ENCODE results near the gene UNK. TPM values are rescaled to one million over a fixed set of nuclear protein-coding genes. Genes with fewer than 3 reads are reported as not detected.
A peak's percentile ranks its signal among the peaks of the same experiment; 100 is the strongest.

The UNK gene
- total and polyA plus RNA-seq, 2 of the 13 experiments (the other 11 are each of a cell fraction or from before 2014, with no cell fraction given), result 31.6 to 33.0 TPM

DNA sequence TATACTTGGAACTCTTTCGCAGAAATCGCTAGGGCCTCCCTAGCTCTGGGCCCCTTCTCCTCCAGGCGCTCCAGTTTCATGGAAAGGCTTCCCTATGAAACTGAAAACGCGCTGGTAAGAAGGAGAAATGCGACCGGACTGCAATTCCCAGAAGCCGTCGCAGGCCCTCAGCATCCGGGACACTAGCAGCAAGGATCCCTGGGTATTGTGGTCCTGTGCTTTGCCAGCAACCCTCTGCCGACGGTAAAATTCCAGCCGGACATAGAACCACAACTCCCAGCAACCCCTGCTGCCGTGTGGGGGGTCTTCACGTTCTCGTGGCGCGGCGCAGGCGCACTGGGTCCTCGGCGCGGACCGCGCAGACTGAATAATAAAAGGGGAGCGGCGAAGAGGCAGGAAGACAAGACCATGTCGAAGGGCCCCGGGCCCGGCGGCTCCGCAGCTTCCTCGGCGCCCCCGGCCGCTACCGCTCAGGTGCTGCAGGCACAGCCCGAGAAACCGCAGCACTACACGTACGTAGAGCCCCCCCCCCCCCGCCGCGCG lies at the start of gene UNK (continued):
- TF ChIP-seq, protein P1, sequence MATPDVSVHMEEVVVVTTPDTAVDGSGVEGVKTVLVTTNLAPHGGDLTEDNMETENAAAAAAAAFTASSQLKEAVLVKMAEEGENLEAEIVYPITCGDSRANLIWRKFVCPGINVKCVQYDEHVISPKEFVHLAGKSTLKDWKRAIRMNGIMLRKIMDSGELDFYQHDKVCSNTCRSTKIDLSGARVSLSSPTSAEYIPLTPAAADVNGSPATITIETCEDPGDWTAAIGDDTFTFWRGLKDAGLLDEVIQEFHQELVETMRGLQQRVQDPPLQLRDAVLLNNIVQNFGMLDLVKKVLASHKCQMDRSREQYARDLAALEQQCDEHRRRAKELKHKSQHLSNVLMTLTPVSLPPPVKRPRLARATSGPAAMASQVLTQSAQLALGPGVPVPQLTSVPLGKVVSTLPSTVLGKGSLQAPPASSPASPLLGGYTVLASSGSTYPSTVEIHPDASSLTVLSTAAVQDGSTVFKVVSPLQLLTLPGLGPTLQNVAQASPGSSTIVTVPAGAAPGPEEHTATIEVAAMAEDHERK (CRISPR knock-in tag; IDR thresholded peaks at IDR 0.05; ENCODE audit: low read depth), result peak; percentile 95
- TF ChIP-seq SIX1 (CRISPR knock-in tag; IDR thresholded peaks at IDR 0.05; ENCODE audit: borderline replicate concordance), result peak; percentile 92
- no peak for TF ChIP-seq SOX13 (IDR thresholded peaks at IDR 0.05)
- TF ChIP-seq SOX13 (CRISPR knock-in tag; conservative IDR thresholded peaks at IDR 0.05 in 1 of 2, IDR thresholded peaks at IDR 0.05 in 1 of 2), result peak in 1 of 2 experiments; percentile 10; a peak in 1 of 4 replicates
- TF ChIP-seq SP4 (CRISPR knock-in tag; IDR thresholded peaks at IDR 0.05), result peak; percentile 73
- peak; percentile 47; the same call in 1 of the 2 replicates for TF ChIP-seq MEF2D (CRISPR knock-in tag; IDR thresholded peaks at IDR 0.05)
- peak; percentile 82; the same call in 1 of the 2 replicates for TF ChIP-seq ZNF776 (CRISPR knock-in tag; IDR thresholded peaks at IDR 0.05)
- TF ChIP-seq, protein P2, sequence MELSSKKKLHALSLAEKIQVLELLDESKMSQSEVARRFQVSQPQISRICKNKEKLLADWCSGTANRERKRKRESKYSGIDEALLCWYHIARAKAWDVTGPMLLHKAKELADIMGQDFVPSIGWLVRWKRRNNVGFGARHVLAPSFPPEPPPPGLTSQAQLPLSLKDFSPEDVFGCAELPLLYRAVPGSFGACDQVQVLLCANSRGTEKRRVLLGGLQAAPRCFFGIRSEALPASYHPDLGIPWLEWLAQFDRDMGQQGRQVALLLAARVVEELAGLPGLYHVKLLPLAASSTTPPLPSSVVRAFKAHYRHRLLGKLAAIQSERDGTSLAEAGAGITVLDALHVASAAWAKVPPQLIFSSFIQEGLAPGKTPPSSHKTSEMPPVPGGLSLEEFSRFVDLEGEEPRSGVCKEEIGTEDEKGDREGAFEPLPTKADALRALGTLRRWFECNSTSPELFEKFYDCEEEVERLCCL (CRISPR knock-in tag; IDR thresholded peaks at IDR 0.05; ENCODE audit: borderline replicate concordance), result no peak; the same call in 1 of the 2 replicates
- TF ChIP-seq SIX4 (CRISPR knock-in tag; IDR thresholded peaks at IDR 0.05), result peak; percentile 68; the same call in 1 of the 2 replicates
- no peak for TF ChIP-seq ZSCAN12 (CRISPR knock-in tag; IDR thresholded peaks at IDR 0.05)
- no peak for TF ChIP-seq RFX1 (IDR thresholded peaks at IDR 0.05)
- peak; percentile 83; the same call in 1 of the 2 replicates for TF ChIP-seq ARID2 (CRISPR knock-in tag; IDR thresholded peaks at IDR 0.05; ENCODE audit: borderline replicate concordance)
- no peak for TF ChIP-seq ZNF530 (CRISPR knock-in tag; IDR thresholded peaks at IDR 0.05; ENCODE audit: low read depth)
- TF ChIP-seq, protein P3, sequence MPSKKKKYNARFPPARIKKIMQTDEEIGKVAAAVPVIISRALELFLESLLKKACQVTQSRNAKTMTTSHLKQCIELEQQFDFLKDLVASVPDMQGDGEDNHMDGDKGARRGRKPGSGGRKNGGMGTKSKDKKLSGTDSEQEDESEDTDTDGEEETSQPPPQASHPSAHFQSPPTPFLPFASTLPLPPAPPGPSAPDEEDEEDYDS (CRISPR knock-in tag; IDR thresholded peaks at IDR 0.05), result peak; percentile 77
- TF ChIP-seq PHF20 (CRISPR knock-in tag; IDR thresholded peaks at IDR 0.05), result peak; percentile 33
- TF ChIP-seq, protein P4, sequence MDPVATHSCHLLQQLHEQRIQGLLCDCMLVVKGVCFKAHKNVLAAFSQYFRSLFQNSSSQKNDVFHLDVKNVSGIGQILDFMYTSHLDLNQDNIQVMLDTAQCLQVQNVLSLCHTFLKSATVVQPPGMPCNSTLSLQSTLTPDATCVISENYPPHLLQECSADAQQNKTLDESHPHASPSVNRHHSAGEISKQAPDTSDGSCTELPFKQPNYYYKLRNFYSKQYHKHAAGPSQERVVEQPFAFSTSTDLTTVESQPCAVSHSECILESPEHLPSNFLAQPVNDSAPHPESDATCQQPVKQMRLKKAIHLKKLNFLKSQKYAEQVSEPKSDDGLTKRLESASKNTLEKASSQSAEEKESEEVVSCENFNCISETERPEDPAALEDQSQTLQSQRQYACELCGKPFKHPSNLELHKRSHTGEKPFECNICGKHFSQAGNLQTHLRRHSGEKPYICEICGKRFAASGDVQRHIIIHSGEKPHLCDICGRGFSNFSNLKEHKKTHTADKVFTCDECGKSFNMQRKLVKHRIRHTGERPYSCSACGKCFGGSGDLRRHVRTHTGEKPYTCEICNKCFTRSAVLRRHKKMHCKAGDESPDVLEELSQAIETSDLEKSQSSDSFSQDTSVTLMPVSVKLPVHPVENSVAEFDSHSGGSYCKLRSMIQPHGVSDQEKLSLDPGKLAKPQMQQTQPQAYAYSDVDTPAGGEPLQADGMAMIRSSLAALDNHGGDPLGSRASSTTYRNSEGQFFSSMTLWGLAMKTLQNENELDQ (CRISPR knock-in tag; IDR thresholded peaks at IDR 0.05; ENCODE audit: borderline replicate concordance), result no peak
- peak; percentile 67; the same call in 1 of the 2 replicates for TF ChIP-seq NCOR1 (IDR thresholded peaks at IDR 0.05; ENCODE audit: borderline replicate concordance, low read length)
- TF ChIP-seq, protein P5, sequence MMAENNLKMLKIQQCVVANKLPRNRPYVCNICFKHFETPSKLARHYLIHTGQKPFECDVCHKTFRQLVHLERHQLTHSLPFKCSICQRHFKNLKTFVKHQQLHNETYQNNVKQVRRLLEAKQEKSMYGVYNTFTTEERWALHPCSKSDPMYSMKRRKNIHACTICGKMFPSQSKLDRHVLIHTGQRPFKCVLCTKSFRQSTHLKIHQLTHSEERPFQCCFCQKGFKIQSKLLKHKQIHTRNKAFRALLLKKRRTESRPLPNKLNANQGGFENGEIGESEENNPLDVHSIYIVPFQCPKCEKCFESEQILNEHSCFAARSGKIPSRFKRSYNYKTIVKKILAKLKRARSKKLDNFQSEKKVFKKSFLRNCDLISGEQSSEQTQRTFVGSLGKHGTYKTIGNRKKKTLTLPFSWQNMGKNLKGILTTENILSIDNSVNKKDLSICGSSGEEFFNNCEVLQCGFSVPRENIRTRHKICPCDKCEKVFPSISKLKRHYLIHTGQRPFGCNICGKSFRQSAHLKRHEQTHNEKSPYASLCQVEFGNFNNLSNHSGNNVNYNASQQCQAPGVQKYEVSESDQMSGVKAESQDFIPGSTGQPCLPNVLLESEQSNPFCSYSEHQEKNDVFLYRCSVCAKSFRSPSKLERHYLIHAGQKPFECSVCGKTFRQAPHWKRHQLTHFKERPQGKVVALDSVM (CRISPR knock-in tag; IDR thresholded peaks at IDR 0.05), result 0 out of 2 replicates have a peak, but pooled peaks have one; percentile 13
- 0 out of 2 replicates have a peak, but pooled peaks have one; percentile 10 for TF ChIP-seq ZFP36L1 (CRISPR knock-in tag; IDR thresholded peaks at IDR 0.05)
- TF ChIP-seq, protein P6, sequence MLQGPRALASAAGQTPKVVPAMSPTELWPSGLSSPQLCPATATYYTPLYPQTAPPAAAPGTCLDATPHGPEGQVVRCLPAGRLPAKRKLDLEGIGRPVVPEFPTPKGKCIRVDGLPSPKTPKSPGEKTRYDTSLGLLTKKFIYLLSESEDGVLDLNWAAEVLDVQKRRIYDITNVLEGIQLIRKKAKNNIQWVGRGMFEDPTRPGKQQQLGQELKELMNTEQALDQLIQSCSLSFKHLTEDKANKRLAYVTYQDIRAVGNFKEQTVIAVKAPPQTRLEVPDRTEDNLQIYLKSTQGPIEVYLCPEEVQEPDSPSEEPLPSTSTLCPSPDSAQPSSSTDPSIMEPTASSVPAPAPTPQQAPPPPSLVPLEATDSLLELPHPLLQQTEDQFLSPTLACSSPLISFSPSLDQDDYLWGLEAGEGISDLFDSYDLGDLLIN (CRISPR knock-in tag; IDR thresholded peaks at IDR 0.05; ENCODE audit: borderline replicate concordance), result peak; percentile 87

All from HepG2 (cell line).